Measurements from ENCODE around the gene RNF31.

RNF31 gene

GRCh38 chr14:24116128-24116814 lies 31.0 kb upstream of the RNF31 start:
- in situ Hi-C loops (cut with MboI; ENCODE audit: low sequenced_read_pairs) = no loop called here

- in situ Hi-C loops (cut with MboI; ENCODE audit: low sequenced_read_pairs) = no loop called here
Measured at GRCh38 chr14:24117179-24117578, 30.1 kb upstream of the RNF31 start.

DNA sequence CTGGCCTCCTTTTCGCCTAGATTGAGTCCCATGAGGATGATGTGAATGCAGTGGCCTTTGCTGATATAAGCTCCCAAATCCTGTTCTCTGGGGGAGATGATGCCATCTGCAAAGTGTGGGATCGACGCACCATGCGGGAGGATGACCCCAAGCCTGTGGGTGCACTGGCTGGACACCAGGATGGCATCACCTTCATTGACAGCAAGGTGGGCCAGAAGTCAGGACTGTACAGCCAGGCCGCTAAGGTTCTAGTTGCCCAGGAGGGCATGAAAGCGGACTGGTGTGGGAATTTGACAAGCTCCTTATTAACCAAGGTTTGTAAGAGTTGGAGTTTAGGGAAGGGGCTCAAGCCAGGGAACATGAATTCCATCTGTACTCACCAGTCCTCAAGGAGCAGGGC lies 27.6 kb upstream of the RNF31 start:
- in situ Hi-C loops (cut with MboI; ENCODE audit: low sequenced_read_pairs) = no loop called here

DNA sequence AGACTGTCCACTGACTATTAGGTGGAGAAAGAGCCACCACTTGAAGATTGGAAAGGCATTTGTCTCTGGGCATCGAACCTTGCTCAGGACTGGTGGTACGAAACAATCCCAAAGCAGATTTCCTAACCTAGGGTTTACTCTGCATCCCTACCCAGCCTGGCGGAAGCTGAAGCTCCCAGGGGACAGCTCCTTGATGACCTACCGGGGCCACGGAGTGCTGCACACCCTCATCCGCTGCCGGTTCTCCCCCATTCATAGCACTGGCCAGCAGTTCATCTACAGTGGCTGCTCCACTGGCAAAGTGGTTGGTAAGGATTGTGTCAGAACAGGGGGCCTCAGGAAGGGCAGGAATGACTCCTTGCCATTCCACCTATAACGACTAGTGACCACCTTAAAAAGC lies 26.1 kb upstream of the RNF31 start:
- in situ Hi-C loops (cut with MboI; ENCODE audit: low sequenced_read_pairs) = no loop called here

GRCh38 chr14:24122416-24122815 lies 24.9 kb upstream of the RNF31 start:
- in situ Hi-C loops (cut with MboI; ENCODE audit: low sequenced_read_pairs) = no loop called here

DNA sequence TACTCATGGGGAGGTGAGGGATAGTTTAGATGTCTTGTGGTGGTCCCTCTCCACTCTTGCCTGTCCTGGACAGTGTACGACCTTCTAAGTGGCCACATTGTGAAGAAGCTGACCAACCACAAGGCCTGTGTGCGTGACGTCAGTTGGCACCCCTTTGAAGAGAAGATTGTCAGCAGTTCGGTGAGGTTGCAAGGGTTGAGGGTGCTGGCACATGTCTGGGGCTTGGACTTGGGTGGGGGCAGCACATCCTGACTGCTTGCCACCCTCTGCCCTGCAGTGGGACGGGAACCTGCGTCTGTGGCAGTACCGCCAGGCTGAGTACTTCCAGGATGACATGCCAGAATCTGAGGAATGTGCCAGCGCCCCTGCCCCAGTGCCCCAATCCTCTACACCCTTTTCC lies 24.4 kb upstream of the RNF31 start:
- in situ Hi-C loops (cut with MboI; ENCODE audit: low sequenced_read_pairs) = no loop called here

DNA sequence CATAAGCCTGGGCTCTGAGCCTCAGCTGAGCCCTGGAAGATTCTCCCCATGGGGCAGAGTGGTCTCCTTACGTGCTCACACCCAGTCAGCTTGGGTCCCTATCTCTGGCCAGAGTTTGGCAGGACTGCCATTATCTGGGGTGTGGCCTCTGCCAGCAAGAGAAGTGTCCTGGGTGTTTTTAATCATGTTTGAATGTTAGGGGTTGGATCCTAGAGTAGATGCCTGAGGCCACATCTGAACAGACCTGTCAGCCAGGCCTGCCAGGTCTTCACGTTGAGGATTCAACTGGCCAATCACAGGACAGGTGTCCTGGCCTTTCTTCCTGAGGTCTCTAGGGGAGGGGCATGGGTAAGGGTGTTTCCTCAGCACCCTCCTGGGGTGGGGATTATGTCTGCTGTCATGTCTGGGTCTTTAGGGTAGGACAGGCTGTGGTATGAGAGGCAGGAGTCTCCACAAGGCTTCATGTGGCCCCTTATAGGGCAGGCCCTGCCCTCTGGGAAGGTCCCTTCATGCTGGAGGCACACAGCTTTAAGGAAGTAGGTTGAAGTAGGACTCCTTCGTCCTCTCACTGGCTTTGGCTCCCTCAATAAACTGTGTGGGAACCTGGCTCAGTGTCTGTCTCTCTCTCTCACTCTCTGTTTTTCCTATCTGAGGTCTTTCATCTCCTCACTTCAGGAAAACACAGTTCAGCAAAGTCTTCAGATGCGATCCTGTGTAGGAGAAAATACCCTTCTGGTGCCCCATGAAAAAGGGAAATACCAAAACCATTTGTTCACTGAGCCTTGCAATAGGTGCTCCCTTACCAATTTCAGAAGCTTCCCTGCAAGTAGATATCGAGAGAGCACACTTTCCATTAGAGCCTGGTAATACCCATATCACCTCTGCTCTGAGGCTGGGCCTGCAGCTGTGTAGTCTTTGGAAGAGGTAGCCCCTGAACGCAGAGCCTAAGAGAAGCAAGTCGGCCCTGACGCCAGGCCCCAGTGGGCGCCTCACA lies 23.6 kb upstream of the RNF31 start:
- in situ Hi-C loops (cut with MboI; ENCODE audit: low sequenced_read_pairs) = no loop called here

GRCh38 chr14:24126939-24127338 lies 20.4 kb upstream of the RNF31 start:
- in situ Hi-C loops (cut with MboI; ENCODE audit: low sequenced_read_pairs) = no loop called here

- in situ Hi-C loops (cut with MboI; ENCODE audit: low sequenced_read_pairs) = no loop called here
Measured at GRCh38 chr14:24127673-24128072, 19.6 kb upstream of the RNF31 start.

DNA sequence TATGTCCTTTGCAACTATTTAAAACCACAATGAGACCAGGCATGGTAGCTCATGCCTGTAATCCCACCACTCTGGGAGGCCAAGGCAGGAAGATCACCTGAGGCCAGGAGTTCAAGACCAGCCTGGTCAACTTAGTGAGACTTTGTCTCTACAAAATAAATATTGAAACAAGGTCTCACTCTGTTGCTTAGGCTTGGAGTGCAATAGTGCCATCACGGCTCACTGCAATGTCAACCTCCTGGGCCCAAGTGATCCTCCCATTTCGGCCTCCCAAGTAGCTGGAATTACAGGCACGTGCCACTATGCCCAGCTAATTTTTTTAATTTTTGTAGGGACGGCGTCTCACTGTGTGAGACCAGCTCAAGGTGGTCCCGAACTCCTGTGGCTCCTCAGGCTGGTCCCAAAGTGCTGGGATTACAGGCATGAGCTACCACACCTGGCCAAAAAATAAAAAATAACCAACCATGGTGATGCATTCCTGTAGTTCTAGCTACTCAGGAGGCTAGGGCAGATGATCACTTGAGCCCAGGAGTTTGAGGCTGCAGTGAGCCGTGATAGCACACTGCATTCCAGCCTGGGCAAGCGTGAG lies 17.8 kb upstream of the RNF31 start:
- in situ Hi-C loops (cut with MboI; ENCODE audit: low sequenced_read_pairs) = no loop called here

- in situ Hi-C loops (cut with MboI; ENCODE audit: low sequenced_read_pairs) = no loop called here
Measured at GRCh38 chr14:24130380-24130716, 16.9 kb upstream of the RNF31 start, which contains the start of gene FITM1. Gene FITM1, plus strand, starts transcription at chr14:24130659. Its CDS starts 905 bp downstream, at chr14:24131564.

DNA sequence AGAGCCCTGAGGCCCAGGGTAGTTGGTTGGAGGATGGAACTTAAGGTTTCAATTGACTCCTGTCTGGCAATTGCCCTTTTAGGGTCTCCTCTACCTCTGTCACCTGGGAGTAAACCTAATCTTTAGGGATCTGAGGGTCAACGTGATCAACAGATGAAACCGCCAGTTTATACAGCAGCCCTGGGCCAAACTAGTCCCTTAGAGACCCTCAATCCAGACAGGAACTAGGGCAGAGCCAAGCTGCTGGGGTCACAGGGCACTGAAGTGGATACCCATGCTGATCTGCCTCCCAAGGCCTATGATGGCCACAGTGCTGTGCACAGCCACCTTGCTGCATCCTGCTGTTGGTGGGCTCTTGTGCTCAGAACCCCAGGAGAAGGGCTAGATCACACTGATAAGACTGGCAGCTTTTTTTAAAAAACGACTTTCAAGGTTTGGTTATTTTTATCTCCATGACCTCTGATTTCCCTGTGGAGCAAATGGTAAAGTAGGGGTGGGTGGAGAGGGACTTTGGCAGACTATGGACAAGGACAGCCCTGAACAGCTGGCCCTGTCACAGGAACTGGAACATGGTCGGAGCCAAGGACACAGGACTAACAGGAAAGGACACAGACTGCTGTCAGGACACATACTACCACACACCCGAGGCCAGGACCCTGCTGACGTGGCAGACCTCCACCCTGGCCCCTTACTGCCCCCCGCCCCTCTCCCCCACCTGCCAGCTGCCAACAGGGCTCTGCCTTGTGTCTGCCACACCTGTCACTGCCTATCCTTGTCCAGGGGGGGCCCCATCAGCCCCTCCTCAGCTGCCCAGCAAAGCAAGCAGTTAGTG lies 16.4 kb upstream of the RNF31 start:
- in situ Hi-C loops (cut with MboI; ENCODE audit: low sequenced_read_pairs) = no loop called here

GRCh38 chr14:24131549-24131966 lies 15.7 kb upstream of the RNF31 start:
- in situ Hi-C loops (cut with MboI; ENCODE audit: low sequenced_read_pairs) = no loop called here

- in situ Hi-C loops (cut with MboI; ENCODE audit: low sequenced_read_pairs) = no loop called here
Measured at GRCh38 chr14:24132061-24132685, 15.1 kb upstream of the RNF31 start.

DNA sequence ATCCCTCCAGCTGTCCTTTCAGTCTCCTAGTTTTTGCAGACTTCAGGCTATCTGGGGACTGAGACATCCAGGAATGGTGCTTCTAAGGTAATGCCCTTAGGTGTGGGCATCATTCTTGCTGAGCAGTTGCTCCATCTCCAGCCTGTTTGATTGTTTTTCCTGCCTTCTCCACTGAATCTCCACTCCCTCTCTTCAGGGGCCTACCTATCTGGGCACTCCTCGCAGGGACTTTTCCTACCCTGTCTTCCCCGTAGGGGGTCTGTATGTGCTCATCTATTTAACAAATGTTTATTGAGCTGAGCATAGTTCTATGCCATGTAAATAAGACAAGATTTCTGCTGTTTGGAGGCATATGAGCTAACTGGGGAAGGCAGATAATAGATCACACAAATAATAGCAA lies 14.3 kb upstream of the RNF31 start:
- in situ Hi-C loops (cut with MboI; ENCODE audit: low sequenced_read_pairs) = no loop called here

DNA sequence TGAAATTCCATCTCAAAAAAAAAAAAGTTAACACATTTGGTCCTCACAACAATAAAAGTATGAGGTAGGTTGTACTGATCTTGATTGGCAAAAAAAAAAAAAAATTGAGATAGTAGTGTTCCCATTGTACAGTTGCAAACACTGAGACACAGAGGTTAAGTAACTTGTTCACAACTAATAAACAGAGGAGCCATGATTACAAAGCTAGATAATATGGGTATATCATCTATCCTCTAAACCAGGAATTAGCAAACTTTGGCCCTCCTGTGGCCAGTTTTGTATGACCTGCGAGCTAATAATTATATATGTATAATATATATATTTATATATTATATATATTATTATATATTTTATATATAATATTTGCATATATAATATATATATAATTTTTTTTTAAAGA lies 13.6 kb upstream of the RNF31 start:
- in situ Hi-C loops (cut with MboI; ENCODE audit: low sequenced_read_pairs) = no loop called here

DNA sequence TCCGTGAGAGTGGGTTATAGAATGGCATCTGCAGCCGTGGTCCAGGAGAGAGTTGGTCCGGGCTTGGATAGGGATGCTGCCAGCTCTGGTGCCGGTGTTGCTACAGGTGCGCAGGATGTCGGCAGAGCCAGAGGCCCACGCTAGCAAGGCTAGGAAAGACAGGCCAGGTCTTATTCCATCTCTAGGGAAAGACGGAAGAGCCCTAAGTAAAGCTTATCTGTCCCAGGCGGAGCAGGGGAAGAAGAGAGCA lies 11.8 kb upstream of the RNF31 start:
- in situ Hi-C loops (cut with MboI; ENCODE audit: low sequenced_read_pairs) = no loop called here

GRCh38 chr14:24135834-24136683 lies 11.2 kb upstream of the RNF31 start, which contains the start of gene PSME1:
Gene PSME1, plus strand, starts transcription at chr14:24136194. Its CDS starts 69 bp downstream, at chr14:24136263.
- in situ Hi-C loops (cut with MboI; ENCODE audit: low sequenced_read_pairs) = no loop called here

- in situ Hi-C loops (cut with MboI; ENCODE audit: low sequenced_read_pairs) = no loop called here
Measured at GRCh38 chr14:24136684-24137528, 10.4 kb upstream of the RNF31 start.
